Measurements from ENCODE around the gene RYR3. TPM values are rescaled to one million over a fixed set of nuclear protein-coding genes. Genes with fewer than 3 reads are reported as not detected.
A peak's percentile ranks its signal among the peaks of the same experiment; 100 is the strongest.

Gene RYR3
- total RNA-seq, 4 donors from 2014 or later = 9.1 to 64.0 (median 30.4) TPM

GRCh38 chr15:33292717-33293307, 18.0 kb upstream of the RYR3 start:
- no peaks in the 10 kb centered on the region for H3K36me3 ChIP-seq
- H3K9me3 ChIP-seq = no peaks in the 10 kb centered on the region
- intact Hi-C loops (cut with DNase I; ENCODE audit: low total_unique reads) = no loop called here
- no peak overlapping the region for H3K4me3 ChIP-seq
- TF ChIP-seq, protein P1, sequence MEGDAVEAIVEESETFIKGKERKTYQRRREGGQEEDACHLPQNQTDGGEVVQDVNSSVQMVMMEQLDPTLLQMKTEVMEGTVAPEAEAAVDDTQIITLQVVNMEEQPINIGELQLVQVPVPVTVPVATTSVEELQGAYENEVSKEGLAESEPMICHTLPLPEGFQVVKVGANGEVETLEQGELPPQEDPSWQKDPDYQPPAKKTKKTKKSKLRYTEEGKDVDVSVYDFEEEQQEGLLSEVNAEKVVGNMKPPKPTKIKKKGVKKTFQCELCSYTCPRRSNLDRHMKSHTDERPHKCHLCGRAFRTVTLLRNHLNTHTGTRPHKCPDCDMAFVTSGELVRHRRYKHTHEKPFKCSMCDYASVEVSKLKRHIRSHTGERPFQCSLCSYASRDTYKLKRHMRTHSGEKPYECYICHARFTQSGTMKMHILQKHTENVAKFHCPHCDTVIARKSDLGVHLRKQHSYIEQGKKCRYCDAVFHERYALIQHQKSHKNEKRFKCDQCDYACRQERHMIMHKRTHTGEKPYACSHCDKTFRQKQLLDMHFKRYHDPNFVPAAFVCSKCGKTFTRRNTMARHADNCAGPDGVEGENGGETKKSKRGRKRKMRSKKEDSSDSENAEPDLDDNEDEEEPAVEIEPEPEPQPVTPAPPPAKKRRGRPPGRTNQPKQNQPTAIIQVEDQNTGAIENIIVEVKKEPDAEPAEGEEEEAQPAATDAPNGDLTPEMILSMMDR (IDR thresholded peaks at IDR 0.05) = peak; percentile 53 to 60 (median 58)
- no peak for TF ChIP-seq POLR2A (IDR thresholded peaks at IDR 0.05)
- no peak overlapping the region for H3K27ac ChIP-seq
- peak; percentile 21 to 54 for DNase-seq
- no peaks in the 10 kb centered on the region for H3K27me3 ChIP-seq
- no peaks in the 10 kb centered on the region for H3K4me1 ChIP-seq

DNA sequence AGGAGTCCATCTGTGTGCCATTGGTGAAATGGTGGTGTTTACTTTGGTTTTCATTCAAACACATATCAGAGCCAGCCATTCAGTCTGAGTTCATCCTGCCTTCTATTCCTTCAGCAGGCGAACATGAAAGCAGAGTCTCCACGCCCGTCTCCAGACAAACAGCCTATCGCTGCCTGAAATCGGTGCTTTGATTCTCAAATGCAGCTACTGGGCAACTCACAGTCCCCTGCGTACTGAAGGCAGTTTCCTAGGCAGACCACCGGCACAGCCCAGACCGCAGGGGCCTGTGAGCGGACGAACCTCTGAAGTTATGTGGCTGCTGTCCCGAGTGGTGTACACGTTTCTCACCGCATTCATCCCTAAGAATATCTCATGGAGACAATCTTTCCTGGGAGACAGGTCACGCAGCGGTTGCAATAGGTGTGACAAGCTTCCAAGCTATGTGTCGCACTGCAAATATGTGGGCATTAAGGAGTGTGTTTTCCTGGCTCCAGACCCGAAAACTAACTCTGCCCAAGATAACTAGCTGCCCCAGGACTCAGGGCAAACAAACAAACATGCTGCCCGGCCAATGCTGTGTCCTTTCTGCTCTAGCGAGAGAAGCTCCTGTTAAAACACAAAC, 16.9 kb upstream of the RYR3 start:
- Histone ChIP-seq H3K27me3 (no peaks in the 10 kb centered on the region), H3K27ac (no peak overlapping the region), H3K4me3 (no peak overlapping the region), H3K9me3 (no peaks in the 10 kb centered on the region), H3K4me1 (no peaks in the 10 kb centered on the region), H3K36me3 (no peaks in the 10 kb centered on the region)
- TF ChIP-seq POLR2A (IDR thresholded peaks at IDR 0.05) = no peak
- TF ChIP-seq, protein P1 (IDR thresholded peaks at IDR 0.05) = no peak
- intact Hi-C loops (cut with DNase I; ENCODE audit: low total_unique reads) = no loop called here
- DNase-seq = no peak

GRCh38 chr15:33296050-33296449, 14.7 kb upstream of the RYR3 start:
- TF ChIP-seq, protein P1 (IDR thresholded peaks at IDR 0.05) = no peak
- TF ChIP-seq POLR2A (IDR thresholded peaks at IDR 0.05) = no peak
- Histone ChIP-seq H3K9me3 (no peaks in the 10 kb centered on the region), H3K4me1 (no peaks in the 10 kb centered on the region), H3K4me3 (no peak overlapping the region), H3K27me3 (no peaks in the 10 kb centered on the region), H3K27ac (no peak overlapping the region), H3K36me3 (no peaks in the 10 kb centered on the region)
- DNase-seq = no peak
- intact Hi-C loops (cut with DNase I; ENCODE audit: low total_unique reads) = no loop called here

- H3K36me3 ChIP-seq = no peaks in the 10 kb centered on the region
- no peak overlapping the region for H3K4me3 ChIP-seq
- H3K9me3 ChIP-seq = no peaks in the 10 kb centered on the region
- no peak overlapping the region for H3K27ac ChIP-seq
- intact Hi-C loops (cut with DNase I; ENCODE audit: low total_unique reads) = no loop called here
- TF ChIP-seq POLR2A (IDR thresholded peaks at IDR 0.05) = no peak
- TF ChIP-seq, protein P1 (IDR thresholded peaks at IDR 0.05) = no peak
- H3K27me3 ChIP-seq = no peaks in the 10 kb centered on the region
- no peak for DNase-seq
- H3K4me1 ChIP-seq = no peaks in the 10 kb centered on the region
Measured at GRCh38 chr15:33296856-33297255, 13.9 kb upstream of the RYR3 start.

GRCh38 chr15:33298631-33299030, 12.1 kb upstream of the RYR3 start:
- no peaks in the 10 kb centered on the region for H3K36me3 ChIP-seq
- intact Hi-C loops (cut with DNase I; ENCODE audit: low total_unique reads) = no loop called here
- no peak for DNase-seq
- H3K4me1 ChIP-seq = no peaks in the 10 kb centered on the region
- TF ChIP-seq, protein P1 (IDR thresholded peaks at IDR 0.05) = no peak
- no peak for TF ChIP-seq POLR2A (IDR thresholded peaks at IDR 0.05)
- H3K9me3 ChIP-seq = no peaks in the 10 kb centered on the region
- H3K4me3 ChIP-seq = no peak overlapping the region
- no peak overlapping the region for H3K27ac ChIP-seq
- no peaks in the 10 kb centered on the region for H3K27me3 ChIP-seq
